Measurements from ENCODE around the gene BABAM2.

BABAM2 gene

DNA sequence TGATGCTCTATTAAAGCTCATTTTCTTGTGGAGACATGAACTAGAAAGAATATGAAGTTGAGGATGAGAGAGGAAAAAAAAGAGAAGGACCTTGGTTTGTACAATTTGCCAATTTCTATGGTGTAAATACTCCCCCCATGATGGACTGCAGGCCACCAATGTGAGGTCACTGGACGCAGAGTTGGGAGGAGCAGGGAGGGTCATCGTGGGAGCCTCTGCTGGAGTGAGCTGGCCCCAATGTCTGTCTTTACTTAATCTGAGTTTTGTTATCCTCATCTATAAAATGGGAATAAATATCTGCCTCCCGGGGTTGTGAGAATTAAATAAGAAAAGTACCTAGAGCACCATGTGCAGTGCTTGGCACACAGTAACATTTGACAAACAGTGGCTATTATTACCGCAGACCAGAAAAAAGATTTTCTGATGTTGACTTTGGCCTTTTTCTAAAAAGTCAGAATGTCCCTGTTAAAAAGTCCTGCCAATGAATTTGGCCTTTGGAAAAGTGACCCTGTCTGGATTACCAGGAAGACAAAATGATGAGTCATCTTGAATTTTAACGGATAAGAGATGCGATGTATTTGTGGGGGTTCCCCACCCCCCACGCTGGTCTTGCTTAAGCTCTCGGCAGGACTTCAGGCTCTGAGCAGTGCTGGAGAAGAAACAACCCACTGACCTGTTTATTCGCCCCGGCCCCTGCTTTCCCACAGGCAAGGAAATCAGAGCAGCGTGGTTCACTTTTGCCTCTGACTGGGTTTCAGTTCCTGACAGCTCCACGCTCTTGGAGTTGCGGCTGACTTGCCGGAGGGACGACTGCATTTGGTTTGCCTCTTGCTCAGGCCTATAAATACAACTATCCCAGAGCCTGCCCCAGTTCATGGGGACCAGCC, 451.8 kb downstream of the BABAM2 start:
- no peak overlapping the region for H3K4me3 ChIP-seq (ENCODE audit: low read depth, low read length)
- TF ChIP-seq, protein P1, sequence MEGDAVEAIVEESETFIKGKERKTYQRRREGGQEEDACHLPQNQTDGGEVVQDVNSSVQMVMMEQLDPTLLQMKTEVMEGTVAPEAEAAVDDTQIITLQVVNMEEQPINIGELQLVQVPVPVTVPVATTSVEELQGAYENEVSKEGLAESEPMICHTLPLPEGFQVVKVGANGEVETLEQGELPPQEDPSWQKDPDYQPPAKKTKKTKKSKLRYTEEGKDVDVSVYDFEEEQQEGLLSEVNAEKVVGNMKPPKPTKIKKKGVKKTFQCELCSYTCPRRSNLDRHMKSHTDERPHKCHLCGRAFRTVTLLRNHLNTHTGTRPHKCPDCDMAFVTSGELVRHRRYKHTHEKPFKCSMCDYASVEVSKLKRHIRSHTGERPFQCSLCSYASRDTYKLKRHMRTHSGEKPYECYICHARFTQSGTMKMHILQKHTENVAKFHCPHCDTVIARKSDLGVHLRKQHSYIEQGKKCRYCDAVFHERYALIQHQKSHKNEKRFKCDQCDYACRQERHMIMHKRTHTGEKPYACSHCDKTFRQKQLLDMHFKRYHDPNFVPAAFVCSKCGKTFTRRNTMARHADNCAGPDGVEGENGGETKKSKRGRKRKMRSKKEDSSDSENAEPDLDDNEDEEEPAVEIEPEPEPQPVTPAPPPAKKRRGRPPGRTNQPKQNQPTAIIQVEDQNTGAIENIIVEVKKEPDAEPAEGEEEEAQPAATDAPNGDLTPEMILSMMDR (conservative IDR thresholded peaks at IDR 0.05; ENCODE audit: low read depth, low read length): no peak
- peak; percentile 97 for DNase-seq (ENCODE audit: low read depth)

DNA sequence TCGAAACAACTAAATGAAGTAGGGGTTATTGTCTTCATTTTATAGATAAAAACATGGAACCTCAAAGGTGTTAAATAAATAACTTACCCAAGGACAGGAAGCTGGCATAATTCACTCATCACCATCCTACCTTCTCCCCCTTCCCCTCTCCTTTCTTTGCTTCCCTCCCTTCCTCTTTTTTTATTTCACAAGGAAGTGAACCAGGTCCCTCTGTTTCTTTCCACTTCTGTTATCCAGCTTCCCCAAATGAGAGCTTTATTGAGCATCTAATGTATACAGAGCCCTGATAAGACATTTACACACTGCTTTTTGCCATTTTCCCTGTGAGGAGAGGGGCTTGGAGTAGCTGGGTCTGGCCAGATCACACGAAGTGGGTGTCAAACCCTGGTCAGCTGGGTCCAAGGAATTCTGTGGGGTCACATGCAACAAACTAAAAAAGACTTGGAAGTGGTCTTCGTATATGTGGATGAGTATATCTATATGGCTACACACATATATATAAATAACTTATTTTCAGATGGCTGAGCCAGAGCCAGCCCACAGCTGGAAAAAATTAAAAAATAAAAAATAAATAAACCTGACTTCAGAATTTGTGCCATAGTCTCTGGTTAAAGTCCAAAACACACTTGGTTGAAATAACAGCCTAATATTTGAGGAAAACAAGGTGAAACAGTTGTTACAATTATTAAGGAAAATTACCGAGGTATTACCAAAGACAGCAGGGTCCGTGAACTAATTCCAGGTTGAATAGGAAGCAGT, 452.8 kb downstream of the BABAM2 start:
- TF ChIP-seq, protein P1 (conservative IDR thresholded peaks at IDR 0.05; ENCODE audit: low read depth, low read length): no peak
- no peak overlapping the region for H3K4me3 ChIP-seq (ENCODE audit: low read depth, low read length)
- no peak for DNase-seq (ENCODE audit: low read depth)

DNA sequence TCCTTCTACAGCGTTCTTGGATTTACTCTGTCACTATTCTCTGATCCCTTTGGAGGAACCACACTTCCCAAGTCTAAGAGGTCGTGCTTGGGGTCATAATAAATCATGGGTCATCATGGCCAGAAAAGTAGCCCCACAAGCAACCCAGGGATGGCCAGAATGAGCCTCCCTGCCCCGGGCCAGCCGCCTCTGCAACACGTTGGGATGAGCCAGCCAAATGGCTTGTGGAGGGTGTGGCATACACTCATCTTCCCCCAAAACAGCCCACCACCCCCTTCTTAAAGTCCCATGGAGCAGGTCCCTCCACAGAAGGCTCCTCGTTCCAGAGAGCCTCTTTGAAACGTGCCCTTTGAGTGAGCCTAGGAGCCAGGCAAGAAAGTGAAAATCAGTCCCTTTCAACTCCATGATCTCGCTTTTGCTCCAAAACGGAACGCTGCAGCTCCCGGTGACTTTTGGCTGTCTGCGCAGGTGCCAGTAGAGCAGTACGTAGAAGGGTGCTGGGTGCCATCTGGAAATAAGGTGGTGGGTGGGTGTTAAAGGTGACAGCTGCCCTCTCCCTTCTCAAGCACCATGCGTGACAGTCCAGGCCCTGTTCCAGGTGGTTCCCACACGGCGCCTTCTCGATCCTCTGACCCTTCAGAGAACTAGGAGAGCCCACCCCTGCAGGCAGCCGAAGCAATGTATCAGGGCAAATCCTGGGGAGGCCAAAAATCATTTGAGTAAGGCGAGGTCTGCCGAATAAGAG, 453.6 kb downstream of the BABAM2 start:
- no peak overlapping the region for H3K4me3 ChIP-seq (ENCODE audit: low read depth, low read length)
- no peak for DNase-seq (ENCODE audit: low read depth)
- TF ChIP-seq, protein P1 (conservative IDR thresholded peaks at IDR 0.05; ENCODE audit: low read depth, low read length): no peak

DNA sequence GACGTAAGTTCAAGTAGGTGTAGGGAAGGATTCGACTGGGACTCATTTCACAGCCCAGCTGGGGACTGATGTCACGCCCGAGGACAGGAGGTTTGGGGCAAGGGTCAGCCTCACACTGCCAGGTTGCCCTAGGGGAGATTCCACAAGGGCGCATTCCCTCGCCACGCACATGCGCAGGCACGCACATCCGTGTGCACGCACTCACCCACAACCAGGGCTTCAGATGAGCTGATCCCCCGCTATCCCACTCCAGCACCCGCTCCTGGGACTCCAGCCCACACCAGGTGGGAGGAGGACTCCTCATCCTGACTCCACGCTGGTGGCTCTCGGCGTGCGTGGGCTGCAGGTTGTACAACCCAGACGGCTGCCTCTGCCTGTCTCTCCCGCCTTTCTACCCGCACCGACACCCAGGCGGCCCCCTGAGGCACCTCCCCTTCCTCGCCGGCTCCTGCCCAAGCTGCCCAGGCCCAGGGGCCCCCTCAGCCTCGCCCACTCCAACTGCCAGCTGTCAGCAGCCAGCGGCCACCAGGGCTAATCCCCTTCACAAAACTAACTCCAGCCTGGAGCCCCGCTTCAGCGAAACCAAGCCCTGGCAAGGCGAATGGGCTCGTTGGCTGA, 454.3 kb downstream of the BABAM2 start:
- TF ChIP-seq, protein P1 (conservative IDR thresholded peaks at IDR 0.05; ENCODE audit: low read depth, low read length): no peak
- DNase-seq (ENCODE audit: low read depth): no peak
- no peak overlapping the region for H3K4me3 ChIP-seq (ENCODE audit: low read depth, low read length)

DNA sequence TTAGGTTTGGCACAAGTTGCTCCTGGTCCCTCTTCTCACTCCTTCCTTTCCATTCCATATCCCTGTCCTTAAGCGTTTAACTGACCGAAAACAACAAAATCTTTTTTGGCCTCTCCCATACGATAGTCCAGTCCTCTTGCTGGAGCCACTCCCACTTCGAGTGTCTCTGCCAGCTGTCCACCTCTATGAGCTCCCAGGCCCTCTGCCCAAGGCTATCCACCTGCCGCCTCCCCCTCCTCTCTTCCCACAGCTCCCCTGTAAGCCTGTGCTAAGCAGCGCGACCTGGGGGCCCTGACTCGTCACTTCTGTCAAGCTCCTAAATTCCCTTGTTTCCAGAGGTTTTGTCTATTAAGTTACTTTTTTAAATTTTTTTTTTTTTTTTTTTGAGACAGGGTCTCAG, 455.1 kb downstream of the BABAM2 start:
- TF ChIP-seq, protein P1 (conservative IDR thresholded peaks at IDR 0.05; ENCODE audit: low read depth, low read length): no peak
- no peak overlapping the region for H3K4me3 ChIP-seq (ENCODE audit: low read depth, low read length)
- DNase-seq (ENCODE audit: low read depth): no peak

DNA sequence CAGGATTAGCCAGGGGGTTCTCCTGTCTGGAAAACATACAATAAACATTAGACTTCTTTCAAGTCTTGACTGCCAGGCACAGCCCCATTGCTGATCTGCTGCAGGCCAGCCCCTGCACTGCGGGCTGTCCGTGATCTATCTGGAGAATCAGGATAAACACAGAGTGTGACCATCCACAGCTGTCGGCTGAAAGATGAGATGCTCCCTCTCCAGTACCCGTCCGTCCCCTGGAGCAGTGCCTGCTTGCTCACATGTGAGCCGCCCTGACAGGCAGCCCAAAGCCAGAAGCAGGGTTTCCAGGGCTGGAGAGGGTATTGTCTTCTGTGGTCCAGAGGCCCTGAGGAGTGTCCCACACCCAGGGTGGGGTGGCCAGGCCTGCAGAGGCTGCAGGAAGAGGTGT, 456.1 kb downstream of the BABAM2 start:
- peak; percentile 61 for DNase-seq (ENCODE audit: low read depth)
- no peak overlapping the region for H3K4me3 ChIP-seq (ENCODE audit: low read depth, low read length)
- TF ChIP-seq, protein P1 (conservative IDR thresholded peaks at IDR 0.05; ENCODE audit: low read depth, low read length): no peak
